Measurements from ENCODE around the gene HSPH1.
"Not testable (repeated sequence)": the region's sequence is repeated elsewhere in the genome, so short reads cannot be mapped to it uniquely, and the experiment has no call there.

The HSPH1 gene

DNA sequence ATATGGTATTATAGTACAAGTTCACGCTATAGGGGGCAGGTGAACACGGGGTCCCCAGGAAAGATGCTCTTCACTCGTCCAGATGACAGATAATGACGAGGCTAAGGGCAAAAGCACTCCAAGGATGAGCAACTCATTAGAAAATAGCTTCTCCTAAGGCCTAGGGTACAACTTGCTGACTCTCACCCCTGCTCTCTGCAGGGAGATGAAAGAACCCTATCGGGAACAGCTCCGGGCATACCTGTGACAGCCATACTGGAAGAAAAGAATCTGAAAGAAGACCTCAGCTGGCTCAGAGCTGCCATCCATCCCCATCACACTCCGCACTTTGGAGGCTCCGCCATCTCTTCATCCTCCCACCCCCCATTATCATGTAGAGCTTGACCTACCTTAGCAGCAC is 17.5 kb upstream of the HSPH1 start:
- DNase-seq (ENCODE audit: low read depth) = no peak
- H3K4me3 ChIP-seq (ENCODE audit: low read depth, low read length) = no peak overlapping the region

DNA sequence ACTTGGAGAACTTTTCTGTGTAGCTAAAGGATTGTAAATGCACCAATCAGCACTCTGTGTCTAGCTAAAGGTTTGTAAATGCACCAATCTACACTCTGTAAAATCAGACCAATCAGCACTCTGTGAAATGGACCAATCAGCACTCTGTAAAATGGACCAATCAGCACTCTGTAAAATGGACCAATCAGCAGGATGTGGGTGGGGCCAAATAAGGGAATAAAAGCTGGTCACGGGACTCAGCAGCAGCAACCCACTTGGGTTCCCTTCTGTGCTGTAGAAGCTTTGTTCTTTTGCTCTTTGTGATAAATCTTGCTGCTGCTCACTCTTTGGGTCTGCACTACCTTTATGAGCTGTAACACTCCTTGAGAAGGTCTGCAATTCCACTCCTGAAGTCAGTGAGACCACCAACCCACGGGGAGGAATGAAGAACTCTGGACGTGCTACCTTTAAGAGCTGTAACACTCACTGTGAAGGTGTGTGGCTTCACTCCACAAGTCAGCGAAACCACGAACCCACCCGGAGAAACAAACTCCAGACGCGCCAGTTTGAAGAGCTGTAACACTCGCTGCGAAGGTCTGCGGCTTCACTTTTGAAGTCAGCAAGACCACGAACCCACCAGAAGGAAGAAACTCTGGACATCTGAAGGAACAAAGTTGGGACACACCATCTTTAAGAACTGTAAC is 16.2 kb upstream of the HSPH1 start:
- not testable (repeated sequence) for DNase-seq (ENCODE audit: low read depth); H3K4me3 ChIP-seq (ENCODE audit: low read depth, low read length)

DNA sequence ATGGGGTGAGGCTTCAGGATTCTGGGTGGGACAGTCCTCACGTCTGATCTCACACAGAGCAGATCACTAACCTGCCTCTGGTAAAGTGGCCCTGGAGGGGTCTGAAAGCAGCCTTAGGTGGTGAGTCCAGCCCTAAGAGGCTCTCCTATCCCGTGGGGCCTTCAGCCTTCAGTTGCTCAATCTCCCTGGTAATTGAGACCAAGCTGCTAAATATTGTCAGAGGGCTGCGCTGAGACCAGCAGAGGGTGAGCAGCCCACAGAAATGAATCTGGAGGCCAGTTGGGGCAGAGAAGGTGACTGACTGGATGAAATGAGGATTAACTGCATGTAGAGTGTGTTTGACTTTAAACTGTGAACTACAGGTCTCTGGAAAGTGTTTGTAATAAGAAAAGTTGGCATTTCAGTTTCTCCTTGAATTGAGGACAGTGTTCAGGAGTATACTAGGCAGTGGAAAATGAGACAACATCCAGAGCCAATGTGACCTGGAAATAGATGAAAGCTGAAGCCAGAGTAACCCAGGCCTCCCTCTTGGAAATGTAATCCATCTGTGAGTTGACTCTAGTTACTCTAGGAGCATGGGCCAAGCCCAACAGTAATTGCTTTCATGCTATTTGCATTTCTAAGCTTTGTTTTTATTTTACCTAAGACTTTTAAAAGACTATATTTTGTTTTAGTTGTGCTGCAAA is 14.3 kb upstream of the HSPH1 start:
- DNase-seq (ENCODE audit: low read depth) = no peak
- no peak overlapping the region for H3K4me3 ChIP-seq (ENCODE audit: low read depth, low read length)

DNA sequence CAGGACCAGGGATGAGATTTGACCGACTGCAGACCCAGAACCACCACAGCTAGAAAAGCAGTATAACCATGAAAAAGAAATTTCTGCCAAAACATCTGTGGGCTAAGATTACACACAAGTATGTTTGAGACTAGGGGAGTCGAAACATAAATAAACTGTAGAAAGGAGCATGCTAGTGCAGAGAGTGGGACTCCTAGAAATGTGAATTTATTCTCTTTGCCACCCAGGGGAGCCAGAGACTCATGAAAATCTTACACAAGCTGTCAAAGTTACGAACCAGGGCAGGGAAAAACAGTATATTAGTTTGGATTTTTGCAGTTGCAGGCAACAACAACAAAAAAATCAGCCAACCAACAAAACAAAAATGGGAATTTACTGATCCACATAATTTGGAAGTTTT is 12.3 kb upstream of the HSPH1 start:
- DNase-seq (ENCODE audit: low read depth) = no peak
- H3K4me3 ChIP-seq (ENCODE audit: low read depth, low read length) = no peak overlapping the region

DNA sequence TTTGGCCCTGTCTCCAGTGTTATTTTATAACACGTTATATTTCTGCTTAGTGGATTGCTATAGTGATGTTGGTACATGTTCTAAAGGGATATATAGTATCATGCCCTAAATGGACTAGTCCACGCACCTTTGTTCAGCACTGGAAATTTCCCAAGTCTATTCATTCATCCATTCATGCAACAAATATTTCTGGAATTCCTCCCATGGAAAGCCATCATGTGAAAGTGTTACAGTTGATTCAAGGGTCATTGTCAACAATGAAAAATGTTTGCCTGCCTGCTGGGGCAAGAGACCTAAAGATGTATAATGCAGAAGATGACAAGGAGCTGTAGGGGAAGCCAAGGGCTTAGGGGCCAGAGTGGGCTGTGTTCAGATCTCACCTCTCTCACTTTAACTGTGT is 10.8 kb upstream of the HSPH1 start:
- DNase-seq (ENCODE audit: low read depth) = peak; percentile 69
- H3K4me3 ChIP-seq (ENCODE audit: low read depth, low read length) = no peak overlapping the region

DNA sequence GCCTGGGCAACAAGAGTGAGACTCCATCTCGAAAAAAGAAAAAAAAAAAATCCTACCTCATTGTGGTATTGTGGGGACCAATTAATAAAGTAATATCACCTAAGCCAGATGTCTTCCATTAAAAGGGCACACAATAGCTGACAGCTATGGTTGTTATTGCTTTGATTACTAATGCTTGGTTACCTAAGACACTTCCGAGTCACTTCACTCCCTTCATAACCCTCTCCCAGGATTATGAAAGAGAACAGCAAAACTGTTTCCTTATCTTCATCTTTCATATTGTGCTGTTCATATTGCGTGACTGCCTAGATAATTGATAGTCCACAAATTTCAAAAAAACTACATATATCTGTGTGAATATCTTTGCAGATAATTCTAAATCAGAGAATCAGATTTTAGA is 10.3 kb upstream of the HSPH1 start:
- H3K4me3 ChIP-seq (ENCODE audit: low read depth, low read length) = no peak overlapping the region

DNA sequence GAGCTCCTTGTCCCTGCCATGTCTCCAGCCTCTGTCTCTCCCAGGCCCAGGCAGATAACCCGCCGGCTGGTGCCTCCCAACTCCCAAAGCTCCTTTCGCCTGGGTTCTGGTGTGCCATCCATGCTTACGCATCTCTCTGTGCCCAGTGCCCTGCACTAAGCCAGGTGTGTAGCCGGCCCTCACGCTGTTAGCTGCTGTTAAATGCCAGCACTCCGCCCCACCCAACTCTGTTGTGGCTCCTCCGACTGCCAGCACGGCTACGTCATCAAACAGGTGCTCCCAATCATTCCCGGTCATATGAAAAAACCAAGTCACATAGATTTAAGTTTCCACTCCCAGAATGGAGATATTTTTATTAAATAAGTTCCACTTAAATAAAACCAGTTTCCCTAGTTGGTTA is 7.0 kb upstream of the HSPH1 start:
- no peak for DNase-seq (ENCODE audit: low read depth)
- H3K4me3 ChIP-seq (ENCODE audit: low read depth, low read length) = no peak overlapping the region

More for the DNA sequence above, 10.3 kb upstream of the HSPH1 start:
- no peak for DNase-seq (ENCODE audit: low read depth)

DNA sequence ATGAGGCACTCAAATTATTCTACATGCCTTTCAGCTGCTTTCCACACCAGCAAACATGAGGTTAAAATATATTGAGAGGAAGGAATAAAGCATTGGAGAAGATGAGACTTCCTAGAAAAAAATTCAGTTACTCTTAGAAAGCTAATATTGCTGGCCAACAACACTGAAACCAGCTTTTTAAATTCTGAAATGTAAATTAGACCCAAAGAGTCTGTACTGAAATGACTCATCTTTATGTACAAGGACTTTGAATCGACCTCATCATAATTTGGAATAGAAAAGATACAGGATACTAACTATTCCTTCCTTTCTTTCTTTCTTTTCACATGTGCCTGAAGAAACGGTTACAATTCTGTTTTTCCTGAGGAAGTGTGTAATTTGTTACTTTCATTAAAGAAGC is 6.5 kb upstream of the HSPH1 start:
- DNase-seq (ENCODE audit: low read depth) = no peak
- H3K4me3 ChIP-seq (ENCODE audit: low read depth, low read length) = no peak overlapping the region

DNA sequence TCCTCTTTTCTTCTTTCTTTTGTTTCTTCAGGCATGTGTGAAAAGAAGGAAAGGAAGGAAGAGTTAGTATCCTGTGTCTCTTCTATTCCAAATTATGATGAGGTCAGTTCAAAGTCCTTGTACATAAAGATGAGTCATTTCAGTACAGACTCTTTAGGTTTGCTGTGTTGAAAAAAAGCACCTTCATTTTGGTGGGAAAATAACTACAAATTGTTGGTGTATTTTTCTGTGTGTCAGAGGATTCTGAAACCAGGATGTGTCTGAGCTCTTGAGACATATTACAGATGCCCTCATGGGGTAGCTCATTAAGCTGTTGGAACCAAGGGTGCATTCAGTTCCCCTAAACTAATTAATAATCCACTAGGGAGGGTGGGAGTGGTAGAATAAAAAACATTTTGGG is 5.8 kb upstream of the HSPH1 start:
- H3K4me3 ChIP-seq (ENCODE audit: low read depth, low read length) = no peak overlapping the region

DNA sequence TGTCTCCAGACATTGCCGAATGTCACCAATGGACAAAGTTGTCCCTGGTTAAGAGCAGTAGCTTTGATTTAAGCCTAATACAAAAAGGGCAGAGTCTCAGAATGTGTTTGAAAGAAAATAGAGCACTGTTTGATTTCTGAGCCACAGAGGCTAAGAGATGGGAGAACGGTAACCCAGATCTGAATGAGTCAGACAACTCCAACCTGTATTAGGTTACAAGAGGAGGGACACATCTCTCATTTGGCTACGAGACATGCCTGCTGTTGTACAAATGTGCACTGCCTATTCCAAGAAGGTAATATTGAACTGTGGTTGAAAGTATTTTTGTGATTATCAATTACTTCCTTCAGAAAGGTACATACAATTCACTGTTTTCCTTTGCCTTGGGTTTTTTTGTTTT is 4.9 kb upstream of the HSPH1 start:
- no peak overlapping the region for H3K4me3 ChIP-seq (ENCODE audit: low read depth, low read length)
- DNase-seq (ENCODE audit: low read depth) = no peak

More for the DNA sequence above, 5.8 kb upstream of the HSPH1 start:
- no peak for DNase-seq (ENCODE audit: low read depth)

DNA sequence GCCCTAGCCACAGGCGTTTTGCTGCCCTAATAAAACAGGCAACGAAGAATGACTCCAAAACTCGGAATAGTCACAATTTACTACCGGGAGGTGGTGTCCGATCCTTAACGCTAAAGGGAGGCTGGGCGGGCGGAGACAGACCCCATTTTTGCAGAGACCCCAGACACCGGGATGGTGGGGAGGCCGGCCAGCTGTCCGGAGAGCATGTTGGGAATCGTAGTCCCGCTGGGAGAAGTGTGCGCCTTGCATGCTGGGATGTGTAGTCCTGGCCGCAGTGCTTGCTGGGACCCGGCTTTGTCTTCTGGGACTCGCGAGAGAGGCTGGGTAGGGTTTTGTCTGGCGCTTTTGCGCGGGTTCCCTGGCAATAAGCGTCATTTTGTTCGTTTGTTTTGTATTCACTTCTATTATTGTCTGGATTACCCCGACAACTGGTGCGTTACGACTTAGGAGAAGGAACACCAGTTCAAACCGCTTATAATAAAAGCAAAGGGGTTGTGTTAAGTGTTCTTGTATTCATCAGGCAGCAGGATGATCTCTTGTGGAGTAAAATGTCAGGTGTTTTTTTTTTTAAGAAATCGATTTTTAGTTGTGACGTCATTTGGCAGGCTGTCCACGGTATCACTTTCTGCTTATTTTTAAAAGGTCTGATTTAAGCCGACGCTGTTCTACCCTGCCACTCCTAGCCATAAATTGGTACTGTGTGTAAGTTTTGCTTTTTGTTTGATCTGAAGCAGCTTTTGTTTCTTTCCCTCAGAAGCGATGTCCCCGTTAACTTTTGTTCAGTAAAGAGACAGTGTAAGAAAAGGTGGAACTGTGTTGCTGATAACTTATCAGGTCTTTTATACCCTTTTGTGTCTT is 676 bp upstream of the HSPH1 start:
- DNase-seq (ENCODE audit: low read depth) = peak; percentile 97
- peak overlapping the region; percentile 62 for H3K4me3 ChIP-seq (ENCODE audit: low read depth, low read length)

DNA sequence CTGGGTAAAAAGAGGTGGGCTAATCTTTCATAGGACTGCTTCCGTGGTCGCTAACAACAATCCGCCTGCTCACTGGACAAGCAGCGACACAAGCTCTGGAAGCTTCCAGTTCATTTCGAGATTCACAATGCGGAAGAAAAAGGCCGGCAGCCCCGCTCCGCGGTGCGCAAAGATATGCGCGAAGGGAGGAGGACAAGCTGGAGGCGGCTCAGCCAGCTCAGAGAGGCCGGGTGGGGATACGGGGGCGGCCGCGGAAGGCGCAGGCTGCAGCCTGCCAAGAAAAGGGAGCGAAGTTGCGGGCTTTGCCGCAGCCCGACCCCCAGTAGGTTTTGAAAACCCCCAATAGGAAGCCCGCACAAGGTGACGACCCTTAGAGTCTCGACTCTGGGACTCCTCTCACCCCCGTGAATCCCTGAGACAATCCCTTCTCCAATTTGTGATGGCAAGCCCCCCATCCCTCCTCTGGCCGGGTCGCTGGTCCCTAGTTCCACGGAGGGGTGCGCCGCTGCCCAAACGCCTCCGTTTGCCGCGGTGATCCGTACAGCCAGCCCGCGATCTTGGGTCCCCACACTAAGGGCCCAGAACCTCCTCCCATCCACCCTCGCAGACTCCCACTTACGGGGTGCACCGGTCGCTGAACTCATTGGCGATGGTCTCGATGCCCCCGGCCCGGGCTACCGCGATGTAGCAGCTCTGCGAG is 697 bp downstream of the HSPH1 start:
- DNase-seq (ENCODE audit: low read depth) = peak; percentile 41
- peak overlapping the region; percentile 62 for H3K4me3 ChIP-seq (ENCODE audit: low read depth, low read length)

DNA sequence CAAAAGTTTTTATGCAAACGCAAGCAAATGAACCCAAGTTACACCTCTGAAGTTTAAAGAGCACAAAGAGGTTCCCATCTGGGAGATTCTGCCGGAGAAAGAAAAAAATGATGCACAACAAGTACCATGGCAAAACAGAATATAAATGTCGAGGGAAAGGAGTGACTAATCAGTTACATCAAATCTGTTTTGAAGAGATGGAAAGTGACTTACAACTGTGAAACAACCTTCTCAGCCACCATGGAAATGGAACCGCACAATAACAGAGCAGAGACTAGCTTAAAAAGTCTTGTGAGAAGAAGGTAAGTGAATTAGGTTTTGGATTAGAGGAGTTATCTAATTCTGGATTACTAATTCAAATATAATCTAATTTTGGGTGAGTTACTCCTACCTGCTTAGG is 2.4 kb downstream of the HSPH1 start:
- no peak overlapping the region for H3K4me3 ChIP-seq (ENCODE audit: low read depth, low read length)
- DNase-seq (ENCODE audit: low read depth) = no peak

DNA sequence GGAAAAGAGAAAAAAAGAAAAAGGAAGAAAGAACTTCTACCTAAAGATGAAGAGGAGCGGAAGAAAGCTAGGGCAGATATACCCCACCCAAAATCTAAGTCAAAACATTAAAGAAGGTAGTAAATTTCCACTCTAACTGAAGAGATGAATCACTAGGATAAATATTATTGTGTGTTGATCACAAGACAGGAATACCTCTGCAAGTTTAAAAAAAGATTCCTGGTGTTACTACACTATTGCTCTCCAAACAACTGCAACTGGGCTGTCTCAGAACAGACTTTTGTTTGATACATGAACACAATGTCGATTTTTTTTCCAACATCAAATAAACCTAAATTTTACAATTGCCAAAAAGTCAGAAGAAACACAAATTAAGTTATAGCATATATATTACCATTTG is 6.8 kb downstream of the HSPH1 start:
- no peak overlapping the region for H3K4me3 ChIP-seq (ENCODE audit: low read depth, low read length)
- DNase-seq (ENCODE audit: low read depth) = no peak

DNA sequence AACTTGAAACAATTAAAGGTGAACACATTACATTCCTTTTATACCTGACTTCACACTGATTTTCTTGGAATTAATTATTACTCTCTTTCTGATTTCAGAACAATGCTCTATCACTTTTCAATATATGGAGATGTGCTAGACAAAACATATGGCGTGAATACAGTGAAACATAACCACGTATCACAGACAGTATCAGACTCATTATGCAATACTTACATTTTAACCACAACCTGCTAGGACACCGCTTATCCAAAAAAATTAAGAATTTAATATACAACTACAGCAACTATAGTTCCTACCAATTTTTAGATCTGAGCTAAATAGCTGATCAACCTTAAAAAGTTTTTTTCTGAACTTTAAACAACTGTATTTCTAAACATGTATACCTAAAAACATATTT is 9.9 kb downstream of the HSPH1 start:
- DNase-seq (ENCODE audit: low read depth) = no peak
- H3K4me3 ChIP-seq (ENCODE audit: low read depth, low read length) = no peak overlapping the region

DNA sequence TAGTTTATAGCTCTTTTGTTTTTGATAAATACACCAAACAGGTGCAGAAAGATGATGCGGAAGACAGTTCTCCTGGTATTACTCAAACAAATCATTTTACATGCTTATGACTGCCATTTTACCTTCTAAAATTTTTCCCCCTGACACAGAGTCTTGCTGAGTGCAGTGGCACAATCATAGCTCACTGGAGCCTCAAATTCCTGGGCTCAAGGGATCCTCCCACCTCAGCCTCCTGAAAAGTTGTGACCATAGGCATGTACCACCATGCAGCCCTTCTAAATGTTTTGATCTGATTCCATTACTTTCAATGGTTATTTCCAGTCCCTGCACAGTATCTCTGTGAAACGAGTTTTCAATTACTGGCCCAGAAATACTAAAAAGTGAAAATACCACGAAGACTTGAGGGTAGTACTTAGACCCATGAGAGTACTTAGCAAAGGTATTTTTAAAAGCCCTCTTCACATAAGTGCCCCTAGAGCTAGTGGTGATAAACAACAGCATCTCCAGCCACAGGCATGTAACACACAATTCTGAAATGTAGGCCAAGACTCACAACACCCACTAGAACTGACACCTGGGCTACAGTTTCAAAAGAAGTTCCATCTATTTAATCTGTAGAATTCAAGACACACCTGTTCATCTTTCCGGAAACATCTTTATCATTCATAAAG is 11.3 kb downstream of the HSPH1 start:
- no peak for DNase-seq (ENCODE audit: low read depth)
- H3K4me3 ChIP-seq (ENCODE audit: low read depth, low read length) = no peak overlapping the region

DNA sequence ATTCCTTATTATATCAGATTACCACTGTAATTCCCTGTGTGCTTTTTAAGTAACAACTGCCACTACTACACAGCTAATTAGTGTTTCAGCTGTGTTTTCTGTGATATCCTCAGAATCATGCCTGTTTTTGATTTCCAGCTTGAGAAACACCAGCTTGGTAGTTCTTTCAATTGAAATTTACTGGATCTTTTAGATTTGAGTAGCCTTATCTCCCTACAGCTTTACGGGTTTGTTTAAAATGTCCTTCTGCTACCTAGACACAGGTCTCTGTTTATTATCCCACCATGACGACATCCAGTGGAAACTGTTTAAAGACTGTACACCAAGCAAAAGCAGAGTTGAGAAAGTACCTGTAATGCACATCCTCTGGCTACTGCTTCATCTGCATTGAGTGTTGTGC is 12.1 kb downstream of the HSPH1 start:
- no peak for DNase-seq (ENCODE audit: low read depth)

DNA sequence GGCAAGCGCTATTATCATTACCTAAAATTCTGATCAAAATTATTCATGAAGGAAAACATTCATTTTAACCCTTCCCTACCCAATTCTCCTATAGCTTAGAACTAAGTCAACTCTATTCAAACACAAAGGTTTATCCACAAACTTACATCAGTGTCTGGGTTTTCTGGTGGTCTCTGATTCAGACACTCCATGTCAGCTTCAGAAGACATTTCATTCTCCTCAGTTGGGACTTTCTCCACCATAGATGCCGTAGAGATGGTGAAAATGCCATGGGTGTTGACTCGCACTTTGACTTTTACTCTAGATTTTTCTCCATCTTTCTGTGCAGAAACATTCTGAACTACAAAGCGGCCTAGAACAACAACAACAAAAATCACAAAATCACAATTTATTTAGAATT is 16.3 kb downstream of the HSPH1 start:
- no peak overlapping the region for H3K4me3 ChIP-seq (ENCODE audit: low read depth, low read length)
- DNase-seq (ENCODE audit: low read depth) = no peak

More for the DNA sequence above, 12.1 kb downstream of the HSPH1 start:
- no peak overlapping the region for H3K4me3 ChIP-seq (ENCODE audit: low read depth, low read length)

DNA sequence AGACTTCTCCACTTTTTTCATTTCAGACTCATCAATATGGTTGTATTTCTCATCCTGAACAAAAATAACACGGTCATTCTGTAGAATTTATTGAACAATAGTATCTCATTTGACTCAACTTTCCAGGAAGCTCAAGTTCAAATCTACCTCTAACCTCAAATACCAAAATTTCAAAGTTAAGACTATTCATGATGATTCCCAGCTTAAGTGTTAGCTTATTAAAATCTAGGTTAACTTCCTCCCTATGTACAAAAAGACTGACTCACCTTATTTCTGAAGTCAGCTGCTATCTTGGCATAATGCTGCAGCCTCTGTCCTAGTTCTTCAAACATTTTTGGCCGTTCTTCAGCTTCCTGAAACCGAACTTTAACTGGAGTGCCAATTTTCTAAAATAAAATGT is 23.2 kb downstream of the HSPH1 start:
- no peak overlapping the region for H3K4me3 ChIP-seq (ENCODE audit: low read depth, low read length)
- DNase-seq (ENCODE audit: low read depth) = no peak
